Heart left ventricle (tissue), 16 donors: Measurements from ENCODE around the gene EBF4. TPM values are rescaled to one million over a fixed set of nuclear protein-coding genes. Genes with fewer than 3 reads are reported as not detected.

ENCODE experiments used
- ATAC-seq, 4 donors: fragments of 200-7000 bp; cut with Tn5 transposase; one replicate each; pipeline ENCODE4 v1.9.1; 2020 to 2022; ENCODE audit warnings: moderate library complexity in 4 of 4, mild to moderate bottlenecking in 3 of 4, moderate number of reproducible peaks in 1 of 4
- DNase-seq, 5 donors: peaks; one replicate each; pipeline ENCODE4 v3.0.0-alpha.2; 2020
- H3K27ac ChIP-seq, 12 donors: fragments of 200-600 bp; sonication (generic) in 4 of 12; one replicate each; pipeline versions ENCODE4 v1.5.0 to v1.8.0; 2016 to 2022; ENCODE audit warnings: mild to moderate bottlenecking in 2 of 12
- H3K27me3 ChIP-seq, 9 donors: fragments of 200-600 bp; sonication (generic) in 2 of 9; one replicate each; pipeline versions ENCODE4 v1.5.1 to v1.8.0; 2016 to 2022; ENCODE audit warnings: mild to moderate bottlenecking in 3 of 9
- H3K36me3 ChIP-seq, 9 donors: fragments of 200-600 bp; sonication (generic) in 2 of 9; one replicate each; pipeline versions ENCODE4 v1.5.0 to v1.8.0; 2018 to 2022; ENCODE audit warnings: mild to moderate bottlenecking in 2 of 9
- H3K4me1 ChIP-seq, 12 donors: fragments of 200-600 bp; sonication (generic) in 4 of 12; one replicate each; pipeline versions ENCODE4 v1.5.0 to v1.8.0; 2016 to 2022; ENCODE audit warnings: mild to moderate bottlenecking in 3 of 12
- H3K4me3 ChIP-seq, 12 donors: fragments of 200-600 bp; sonication (generic) in 4 of 12; one replicate each; pipeline versions ENCODE4 v1.5.0 to v1.8.0; 2017 to 2022; ENCODE audit warnings: mild to moderate bottlenecking in 9 of 12, moderate library complexity in 4 of 12
- H3K9me3 ChIP-seq, 12 donors: fragments of 200-600 bp; sonication (generic) in 4 of 12; one replicate each; pipeline versions ENCODE4 v1.5.0 to v1.8.0; 2016 to 2022; ENCODE audit warnings: mild to moderate bottlenecking in 1 of 12
- POLR2A ChIP-seq, 2 donors: fragments of 450-650 bp; IDR thresholded peaks; one replicate each; pipeline ENCODE4 v1.6.1; 2017; ENCODE audit warnings: antibody characterized with exemption in 2 of 2, mild to moderate bottlenecking in 2 of 2, moderate library complexity in 2 of 2
- WGBS, 4 donors: extraction: QIAGEN DNeasy Blood & Tissue Kit in 2 of 4; methylation state at CpG; one replicate each; pipeline versions ENCODE4 v1.1.5 to v1.1.7; 2013 to 2018; 5-methylcytosine and 5-hydroxymethylcytosine counted together
- intact Hi-C, 10 donors: fragments of 100-400 bp; cut with DNase I; formaldehyde crosslinking; loops; one replicate each; pipeline versions ENCODE4 v1.11.1 to v1.14.2; 2022
- polyA plus RNA-seq, 2 donors: library from polyadenylated mRNA; stranded (reverse); fragments of 200-250 nt; gene quantifications; one replicate each; pipeline ENCODE4 v1.2.3, GENCODE V29; 2013
- total RNA-seq, 9 donors: library from RNA; depleted of rRNA in 2 of 9; stranded (reverse); fragments of >200 nt in 2 of 9; fragmentation: NEBNext Ultra II Directional in 3 of 9; extraction: Animal tissue kit (Norgen Biotek cat#: 25700) in 3 of 9; gene quantifications; one replicate each; pipeline versions ENCODE4 v1.1.0 to v1.2.4, GENCODE V29; 2016 to 2023
- TF ChIP-seq, protein P1 (sequence below), 12 donors: fragments of 200-600 bp; sonication (generic) in 4 of 12; IDR thresholded peaks; one replicate each; pipeline versions ENCODE4 v1.5.0 to v1.8.0; 2018 to 2022; ENCODE audit warnings: antibody characterized with exemption in 12 of 12, mild to moderate bottlenecking in 5 of 12
- donor health status: ischemic (EF 13 %, LVEDD 7.1; RV severe dilation, severe dysfunction).
- donor health status: healthy with polysubstance abuse.
- donor health status: DM: no; HTN: yes; CAD: no.
- donor health status: DM: no; HTN: no; CAD: no.
- donor health status: ischemic (EF 25% LVEDD 6.9; RV normal size, moderate dysfunction).
- donor health status: ischemic (EF 25% LVEDD 5.7; RV mildly dilated, moderate dysfunction).
- donor health status: healthy.
- donor health status: DM: yes; HTN: yes; CAD: no.
- donor health status: ischemic (EF 35%, LVEDD 5.7; RV mildly dilated, moderate dysfunction).
- donor health status: nonischemic (EF 11% LVEDD 7.7; RV severe dilation, severe dysfunction).
- donor health status: DM: yes; HTN: yes; CAD: no.
- donor health status: PGD.
- donor health status: ischemic (EF 29% LVEDD 5.4; RV normal size, mild dysfunction).
- donor health status: nonischemic (EF 23%, LVEDD 6.1; RV moderate dilation, normal function).

The EBF4 gene
- total and polyA plus RNA-seq, 11 donors, result 2.5 to 6.4 (median 3.8) TPM

DNA sequence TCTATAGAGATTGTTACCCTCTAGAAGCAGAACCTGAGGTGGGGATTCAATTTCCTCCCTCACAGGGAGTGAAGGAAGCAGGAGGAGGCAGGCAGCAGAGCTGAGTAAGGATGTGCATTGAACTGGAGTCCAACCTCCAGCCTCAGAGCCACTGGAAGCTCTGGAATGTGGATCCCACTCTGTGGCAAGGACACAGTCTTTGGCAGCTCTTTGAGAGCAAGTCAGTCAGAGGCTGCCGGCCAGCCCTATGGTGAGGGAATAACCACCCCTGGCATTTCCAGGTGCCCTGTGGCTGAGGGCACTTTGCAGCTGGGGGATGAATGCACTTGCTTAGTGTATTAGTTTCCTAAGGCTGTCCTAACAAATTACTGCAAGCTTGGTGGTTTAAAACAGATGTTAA lies 37.2 kb downstream of the EBF4 start:
- Histone ChIP-seq H3K27ac (peak overlapping the region in 1 of 12 donors; percentile 1), H3K4me1 (no peaks in the 10 kb centered on the region), H3K4me3 (no peak overlapping the region), H3K36me3 (peaks cover 0 to 4% (median 0%) of the 10 kb centered on the region in 9 donors), H3K27me3 (no peaks in the 10 kb centered on the region), H3K9me3 (peaks cover 0 to 26% (median 3%) of the 10 kb centered on the region in 12 donors)
- WGBS, 4 donors, result 29 to 50% (median 31%) methylated on average over 1 of the region's 1 CpG
- DNase-seq (no peak), ATAC-seq (no peak)
- TF ChIP-seq, protein P1, sequence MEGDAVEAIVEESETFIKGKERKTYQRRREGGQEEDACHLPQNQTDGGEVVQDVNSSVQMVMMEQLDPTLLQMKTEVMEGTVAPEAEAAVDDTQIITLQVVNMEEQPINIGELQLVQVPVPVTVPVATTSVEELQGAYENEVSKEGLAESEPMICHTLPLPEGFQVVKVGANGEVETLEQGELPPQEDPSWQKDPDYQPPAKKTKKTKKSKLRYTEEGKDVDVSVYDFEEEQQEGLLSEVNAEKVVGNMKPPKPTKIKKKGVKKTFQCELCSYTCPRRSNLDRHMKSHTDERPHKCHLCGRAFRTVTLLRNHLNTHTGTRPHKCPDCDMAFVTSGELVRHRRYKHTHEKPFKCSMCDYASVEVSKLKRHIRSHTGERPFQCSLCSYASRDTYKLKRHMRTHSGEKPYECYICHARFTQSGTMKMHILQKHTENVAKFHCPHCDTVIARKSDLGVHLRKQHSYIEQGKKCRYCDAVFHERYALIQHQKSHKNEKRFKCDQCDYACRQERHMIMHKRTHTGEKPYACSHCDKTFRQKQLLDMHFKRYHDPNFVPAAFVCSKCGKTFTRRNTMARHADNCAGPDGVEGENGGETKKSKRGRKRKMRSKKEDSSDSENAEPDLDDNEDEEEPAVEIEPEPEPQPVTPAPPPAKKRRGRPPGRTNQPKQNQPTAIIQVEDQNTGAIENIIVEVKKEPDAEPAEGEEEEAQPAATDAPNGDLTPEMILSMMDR (IDR thresholded peaks at IDR 0.05), result no peak
- no peak for TF ChIP-seq POLR2A (IDR thresholded peaks at IDR 0.05)
- intact Hi-C loops, result no loop called here

DNA sequence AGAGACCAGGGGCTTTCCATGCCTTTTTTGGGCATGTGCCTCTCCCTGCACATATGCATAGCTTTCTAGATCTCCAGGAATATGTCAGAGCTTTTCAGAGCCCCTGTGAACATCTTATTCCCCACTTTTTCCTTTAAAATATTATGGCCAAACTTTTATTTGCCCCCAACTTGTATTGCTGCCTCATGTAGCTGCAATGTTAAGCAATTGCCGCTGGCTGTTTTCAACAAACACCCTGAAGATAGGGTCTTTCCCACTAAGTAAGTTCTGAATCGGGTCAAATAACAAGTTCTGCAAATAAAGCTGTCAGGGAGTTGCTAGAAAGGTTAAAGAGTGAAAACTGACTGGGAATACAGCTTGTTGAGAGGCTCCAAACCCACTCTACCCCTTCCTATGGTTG lies 42.3 kb downstream of the EBF4 start:
- WGBS, 4 donors, result 90 to 94% (median 92%) methylated on average over 2 of the region's 2 CpGs
- no peak overlapping the region for H3K27ac ChIP-seq
- no peaks in the 10 kb centered on the region for H3K4me1 ChIP-seq
- intact Hi-C loops, result no loop called here
- no peak overlapping the region for H3K4me3 ChIP-seq
- peaks cover 0 to 4% (median 0%) of the 10 kb centered on the region in 9 donors for H3K36me3 ChIP-seq
- DNase-seq, result no peak
- no peak for ATAC-seq
- TF ChIP-seq POLR2A (IDR thresholded peaks at IDR 0.05), result no peak
- TF ChIP-seq, protein P1 (IDR thresholded peaks at IDR 0.05), result no peak
- peaks cover 0 to 19% (median 3%) of the 10 kb centered on the region in 12 donors for H3K9me3 ChIP-seq
- H3K27me3 ChIP-seq, result no peaks in the 10 kb centered on the region

DNA sequence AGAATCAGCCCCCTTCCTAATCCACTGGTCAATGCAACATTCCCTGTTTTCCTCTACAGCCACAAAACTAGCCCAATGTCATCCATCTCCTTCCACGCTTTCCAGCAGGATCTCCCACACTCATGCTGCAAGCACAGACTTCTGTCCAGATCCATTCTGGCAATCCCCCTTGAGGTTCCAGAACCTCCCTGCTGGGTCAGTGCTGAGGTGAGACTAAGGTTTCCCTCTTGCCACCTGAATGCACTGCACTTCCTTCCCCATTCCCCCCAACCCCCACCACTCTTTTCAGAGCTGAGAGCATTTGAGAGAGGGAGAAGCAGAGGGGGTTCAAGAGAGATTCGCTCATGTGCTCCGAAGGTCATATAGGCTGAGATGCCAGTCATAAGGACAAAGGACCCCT lies 43.9 kb downstream of the EBF4 start:
- H3K36me3 ChIP-seq, result peaks cover 0 to 4% (median 0%) of the 10 kb centered on the region in 9 donors
- H3K9me3 ChIP-seq, result peaks cover 0 to 19% (median 3%) of the 10 kb centered on the region in 12 donors
- H3K27me3 ChIP-seq, result no peaks in the 10 kb centered on the region
- intact Hi-C loops, result no loop called here
- no peak for TF ChIP-seq POLR2A (IDR thresholded peaks at IDR 0.05)
- TF ChIP-seq, protein P1 (IDR thresholded peaks at IDR 0.05), result no peak
- DNase-seq (no peak), ATAC-seq (no peak)
- no peaks in the 10 kb centered on the region for H3K4me1 ChIP-seq
- WGBS, 4 donors, result 97 to 98% (median 97%) methylated on average over 3 of the region's 3 CpGs
- no peak overlapping the region for H3K4me3 ChIP-seq
- no peak overlapping the region for H3K27ac ChIP-seq

DNA sequence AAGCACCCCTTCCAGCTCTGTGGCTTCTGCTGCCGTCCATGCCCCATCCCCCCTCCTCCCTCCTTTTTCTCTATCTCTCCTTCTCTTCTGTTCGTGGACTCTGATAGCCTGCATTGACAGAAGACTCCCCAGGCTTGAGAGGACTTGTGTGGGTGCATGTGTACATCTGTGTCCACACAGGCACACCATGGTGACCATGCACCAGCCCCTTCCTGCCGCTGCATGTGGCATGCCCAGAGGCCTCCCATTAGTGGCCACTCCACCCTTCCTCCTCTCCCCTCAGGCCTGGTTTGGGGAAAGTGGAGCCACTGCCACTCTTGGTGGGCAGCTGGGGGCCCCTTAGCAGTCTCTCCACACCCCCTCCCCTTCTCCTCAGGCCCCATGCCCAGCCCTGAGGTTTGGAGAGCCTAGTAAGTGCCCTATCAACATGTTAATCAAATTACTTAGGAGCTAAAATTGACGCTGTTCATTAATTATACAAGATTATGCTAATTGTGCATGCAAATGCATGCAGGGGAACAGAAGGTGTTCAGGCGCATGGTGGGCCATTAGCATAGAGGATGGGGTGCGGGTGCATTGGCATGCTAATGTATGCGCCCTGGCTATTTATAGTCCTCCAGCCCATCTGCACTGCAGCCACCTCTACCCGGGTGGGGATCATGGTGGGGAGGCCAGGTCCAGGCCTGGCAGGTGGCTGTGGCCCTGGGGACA lies 45.9 kb downstream of the EBF4 start:
- DNase-seq (no peak), ATAC-seq (no peak)
- no peak for TF ChIP-seq POLR2A (IDR thresholded peaks at IDR 0.05)
- TF ChIP-seq, protein P1 (IDR thresholded peaks at IDR 0.05), result no peak
- intact Hi-C loops, result no loop called here
- Histone ChIP-seq H3K4me1 (peaks cover 0 to 9% (median 0%) of the 10 kb centered on the region in 12 donors), H3K9me3 (peaks cover 0 to under 1% (median 0%) of the 10 kb centered on the region in 12 donors), H3K4me3 (no peak overlapping the region), H3K27ac (no peak overlapping the region), H3K36me3 (no peaks in the 10 kb centered on the region), H3K27me3 (peaks cover 0 to 4% (median 0%) of the 10 kb centered on the region in 9 donors)
- WGBS, 4 donors, result 65 to 76% (median 69%) methylated on average over 8 of the region's 8 CpGs
